Ureter (tissue), 1 donor: Measurements from ENCODE around the gene AAR2. TPM values are rescaled to one million over a fixed set of nuclear protein-coding genes. Genes with fewer than 3 reads are reported as not detected.

Experiments used
- DNase-seq: peaks from one replicate; pipeline ENCODE4 v3.0.0-alpha.2; 2020; ENCODE audit warnings: low spot score
- total RNA-seq: library from RNA; stranded (reverse); gene quantifications from one replicate; pipeline ENCODE4 v1.2.4, GENCODE V29; 2023
- donor health status: DM: yes; HTN: yes; CAD: no.

Gene AAR2
- total RNA-seq, 1 donor from 2014 or later, result 30.8 TPM

DNA sequence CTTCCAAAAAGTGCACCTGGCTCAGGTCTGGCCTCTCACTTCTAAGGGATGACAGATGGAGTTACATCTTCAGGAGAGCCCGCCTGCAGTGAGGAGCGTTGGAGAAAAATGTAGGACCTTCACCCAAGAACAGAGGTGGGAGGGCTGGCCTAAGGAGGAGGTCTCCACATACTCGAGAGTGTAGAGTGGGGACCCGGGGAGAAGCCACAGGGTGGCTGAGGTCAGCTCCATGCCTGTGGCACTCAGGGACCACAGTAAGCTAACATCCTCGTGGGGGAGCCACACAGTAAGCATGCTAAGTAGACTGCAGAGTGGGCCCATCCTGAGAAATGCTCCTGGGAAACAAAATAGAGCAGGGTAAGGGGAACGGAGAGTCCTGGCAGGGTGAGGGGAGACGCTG is 24.0 kb downstream of the AAR2 start:
- no peak for DNase-seq

DNA sequence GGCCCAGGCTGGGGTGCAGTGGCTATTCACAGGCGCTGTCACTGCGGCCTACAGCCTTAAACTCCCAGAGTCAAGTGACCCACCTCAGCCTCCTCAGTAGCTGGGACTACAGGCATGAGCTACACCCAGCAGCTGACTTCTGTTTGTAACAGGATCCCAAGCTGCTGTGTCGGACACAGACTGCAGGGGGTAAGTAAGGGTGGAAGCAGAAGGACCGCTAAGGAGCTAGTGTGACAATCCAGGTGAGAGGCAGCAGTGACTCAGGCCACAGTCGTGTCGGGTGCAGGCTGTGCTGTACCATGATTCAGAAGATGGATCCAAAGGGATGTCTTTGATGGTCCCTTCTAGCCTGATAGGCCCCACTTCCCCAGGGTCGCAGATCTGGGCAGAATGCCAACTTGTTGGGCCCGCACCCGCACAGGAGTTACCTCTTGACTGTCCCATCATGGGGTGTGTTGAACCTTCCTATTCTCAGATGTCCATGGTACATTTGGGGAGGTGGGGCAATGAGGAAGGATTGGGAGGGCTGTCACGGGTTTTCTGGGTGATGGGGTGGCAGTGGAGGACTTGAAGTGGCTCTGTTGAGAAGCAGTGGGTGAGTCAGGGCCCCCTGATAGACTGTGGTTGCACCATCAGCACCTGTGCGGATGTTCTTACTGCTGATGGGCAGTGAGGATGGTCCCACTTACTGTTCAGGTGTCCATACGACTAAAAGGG is 25.3 kb downstream of the AAR2 start:
- no peak for DNase-seq

DNA sequence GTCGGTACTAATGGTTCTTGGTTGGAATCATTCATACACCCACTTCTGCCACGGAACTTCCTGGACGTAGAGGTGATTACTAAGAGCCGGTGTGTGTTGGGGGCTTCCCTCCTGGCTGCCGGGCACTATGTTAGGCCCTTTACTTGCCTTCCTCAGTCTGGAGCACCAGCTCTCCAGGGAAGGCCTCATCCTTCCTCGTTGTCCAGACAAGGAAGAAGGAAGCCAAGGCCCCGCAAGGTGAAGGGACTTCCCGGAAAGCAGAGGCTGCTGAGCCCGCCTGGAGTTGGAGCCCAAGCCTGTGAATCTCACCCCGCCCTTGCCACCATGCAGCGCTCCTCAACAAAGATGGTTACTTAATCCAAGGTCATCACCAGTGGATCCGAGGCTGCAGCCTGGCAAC is 26.2 kb downstream of the AAR2 start:
- DNase-seq, result no peak

DNA sequence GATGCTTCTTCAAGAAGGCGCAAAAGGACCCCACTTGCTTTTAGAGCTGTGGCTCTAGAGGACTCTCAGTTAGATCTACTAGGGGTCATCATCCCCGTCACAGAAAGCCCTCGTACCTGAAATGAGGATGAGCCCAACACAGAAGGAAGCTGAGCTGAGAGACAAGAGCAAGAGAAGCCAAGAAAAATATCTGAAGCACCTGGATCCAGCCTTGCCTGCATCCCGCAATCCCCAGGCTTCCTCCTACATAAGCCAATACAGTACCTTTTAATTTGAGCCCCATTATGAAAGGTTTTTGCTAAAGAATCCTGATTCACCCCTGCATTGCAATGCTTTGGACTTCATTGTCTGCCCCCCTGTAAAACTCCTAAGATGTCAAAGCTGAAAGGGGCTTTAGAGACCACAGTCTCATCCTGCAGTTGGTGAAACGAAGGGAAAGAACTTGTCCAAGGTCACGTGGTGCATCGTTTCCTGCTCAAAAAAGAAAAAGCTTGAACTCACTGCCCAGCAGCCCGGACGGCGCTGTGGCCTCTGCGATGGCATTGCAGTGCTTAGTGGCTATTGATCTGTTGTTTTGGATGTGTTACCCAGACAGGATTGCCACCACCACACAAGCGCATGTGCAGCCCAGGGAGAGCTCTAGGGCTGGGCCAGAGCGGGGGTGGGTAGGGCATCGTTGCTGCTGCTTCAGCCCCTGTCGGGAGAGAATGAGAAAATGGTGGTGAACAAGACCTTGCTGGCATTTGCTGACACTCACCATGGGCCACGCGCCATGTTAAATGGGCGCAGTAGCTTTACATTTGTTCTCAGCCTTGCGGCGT is 28.4 kb downstream of the AAR2 start:
- no peak for DNase-seq

DNA sequence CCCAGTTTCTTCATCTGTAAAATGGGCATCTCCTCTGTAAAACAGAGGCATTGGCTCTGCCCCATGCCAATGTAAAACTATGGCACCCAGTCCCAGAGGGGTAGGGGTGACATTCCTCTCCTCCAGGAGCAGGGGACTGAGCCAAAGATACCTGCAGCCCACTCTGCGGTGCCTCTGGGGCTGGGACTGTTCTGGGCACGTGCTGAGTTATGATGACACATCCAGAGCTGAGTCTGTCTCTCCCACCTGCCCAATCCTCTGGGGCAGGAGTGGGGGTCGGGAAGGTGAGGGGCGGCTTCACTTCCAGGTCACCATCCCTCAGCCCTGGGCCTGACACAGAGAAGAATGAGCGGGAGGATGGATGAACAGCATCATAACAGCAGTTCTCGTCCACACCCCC is 29.9 kb downstream of the AAR2 start:
- DNase-seq, result no peak

DNA sequence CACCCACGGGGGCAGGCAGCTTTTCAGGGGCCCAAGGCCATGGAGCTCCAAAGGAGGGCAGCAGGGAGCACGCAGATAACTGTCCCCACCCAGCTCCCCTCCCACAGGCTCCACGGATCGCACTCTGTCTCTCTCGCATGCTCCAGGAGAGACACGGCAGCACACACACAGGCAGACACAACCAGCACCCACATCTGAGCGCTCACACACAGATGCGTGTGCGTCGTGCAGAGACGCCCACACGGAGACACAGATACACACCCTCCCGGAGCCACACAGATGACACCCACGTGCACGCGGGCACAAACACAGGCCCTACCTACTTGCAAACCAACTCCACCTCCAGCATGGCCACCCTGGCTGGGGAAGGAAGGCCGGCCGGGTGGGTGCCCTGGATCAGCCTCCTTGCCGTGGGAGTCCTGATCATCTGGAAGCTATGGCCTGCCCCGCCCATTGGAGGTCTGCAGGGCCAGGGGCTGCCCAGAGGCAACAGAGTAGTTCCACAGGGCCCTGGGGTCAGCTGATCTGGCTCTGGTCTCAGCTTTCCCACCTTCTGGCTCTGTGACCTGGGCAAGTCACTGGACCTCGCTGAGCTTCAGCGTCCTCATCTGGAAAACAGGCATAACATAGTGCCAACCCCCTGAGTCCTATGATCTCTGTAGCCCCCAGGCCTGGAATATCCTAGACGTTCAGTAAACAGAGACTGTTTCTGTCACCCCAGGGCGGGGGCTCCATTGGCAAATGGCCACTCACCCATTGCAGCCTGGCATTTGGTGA is 31.5 kb downstream of the AAR2 start:
- DNase-seq, result no peak

DNA sequence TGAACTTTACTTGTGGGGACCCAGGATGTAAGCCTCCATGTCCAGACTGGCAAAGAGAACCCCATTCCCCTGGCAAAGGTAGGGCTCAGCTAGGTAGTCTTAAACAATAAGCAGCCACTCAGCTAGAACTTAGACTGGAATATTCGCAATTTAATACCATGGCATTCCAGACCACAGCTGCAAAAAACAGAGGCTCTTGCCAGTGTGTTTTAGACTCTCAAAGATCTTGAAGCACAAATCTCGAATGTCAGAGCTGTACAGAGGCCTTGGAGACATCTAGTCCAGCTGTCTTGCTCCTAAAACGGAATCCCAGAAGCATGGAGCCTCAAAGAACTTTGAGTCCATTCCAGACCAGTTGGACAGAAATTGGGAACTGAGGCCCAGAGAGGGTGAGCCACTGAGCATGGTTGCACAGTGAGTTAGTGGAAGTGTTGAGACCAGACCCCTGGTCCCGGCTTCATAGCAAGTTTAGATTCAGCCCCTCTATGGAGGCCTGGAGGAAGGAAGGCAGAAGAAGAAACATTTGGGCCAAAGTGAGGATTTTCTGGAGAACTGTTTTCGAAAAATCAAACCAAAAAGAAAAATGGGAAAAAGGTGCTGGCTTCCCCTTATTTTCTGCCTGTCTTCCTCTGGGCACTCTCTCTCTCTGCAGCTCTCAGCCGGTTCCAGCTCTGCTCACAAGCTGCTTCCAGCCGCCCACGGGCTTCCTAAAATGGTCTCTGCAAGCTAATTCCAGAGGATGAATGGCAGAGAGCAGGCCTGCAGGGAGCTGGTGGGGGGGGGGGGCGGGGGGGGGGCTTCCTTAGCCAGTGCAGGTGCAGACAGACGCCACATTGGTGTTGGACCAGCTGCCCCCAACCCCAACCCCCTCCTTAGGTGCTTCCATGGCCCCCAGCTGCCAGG is 32.4 kb downstream of the AAR2 start:
- no peak for DNase-seq

DNA sequence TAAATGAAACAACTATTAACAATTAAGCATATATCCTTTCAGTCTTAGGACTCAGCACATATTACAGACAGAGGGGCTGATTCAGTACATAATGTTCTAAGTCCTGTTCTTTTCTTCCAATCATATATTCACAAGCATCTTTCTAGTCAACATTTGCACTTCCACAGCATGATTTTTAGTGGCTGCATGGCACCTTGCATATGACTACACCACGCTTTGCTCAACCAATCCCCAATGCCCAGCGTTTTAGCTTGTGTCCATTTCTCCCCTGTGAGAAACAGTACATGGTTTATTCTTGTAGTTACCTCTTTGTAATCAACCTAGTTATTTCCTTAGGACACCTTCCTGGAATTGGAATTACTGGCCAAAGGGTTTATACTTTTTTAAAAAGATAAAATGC is 33.2 kb downstream of the AAR2 start:
- DNase-seq, result no peak

DNA sequence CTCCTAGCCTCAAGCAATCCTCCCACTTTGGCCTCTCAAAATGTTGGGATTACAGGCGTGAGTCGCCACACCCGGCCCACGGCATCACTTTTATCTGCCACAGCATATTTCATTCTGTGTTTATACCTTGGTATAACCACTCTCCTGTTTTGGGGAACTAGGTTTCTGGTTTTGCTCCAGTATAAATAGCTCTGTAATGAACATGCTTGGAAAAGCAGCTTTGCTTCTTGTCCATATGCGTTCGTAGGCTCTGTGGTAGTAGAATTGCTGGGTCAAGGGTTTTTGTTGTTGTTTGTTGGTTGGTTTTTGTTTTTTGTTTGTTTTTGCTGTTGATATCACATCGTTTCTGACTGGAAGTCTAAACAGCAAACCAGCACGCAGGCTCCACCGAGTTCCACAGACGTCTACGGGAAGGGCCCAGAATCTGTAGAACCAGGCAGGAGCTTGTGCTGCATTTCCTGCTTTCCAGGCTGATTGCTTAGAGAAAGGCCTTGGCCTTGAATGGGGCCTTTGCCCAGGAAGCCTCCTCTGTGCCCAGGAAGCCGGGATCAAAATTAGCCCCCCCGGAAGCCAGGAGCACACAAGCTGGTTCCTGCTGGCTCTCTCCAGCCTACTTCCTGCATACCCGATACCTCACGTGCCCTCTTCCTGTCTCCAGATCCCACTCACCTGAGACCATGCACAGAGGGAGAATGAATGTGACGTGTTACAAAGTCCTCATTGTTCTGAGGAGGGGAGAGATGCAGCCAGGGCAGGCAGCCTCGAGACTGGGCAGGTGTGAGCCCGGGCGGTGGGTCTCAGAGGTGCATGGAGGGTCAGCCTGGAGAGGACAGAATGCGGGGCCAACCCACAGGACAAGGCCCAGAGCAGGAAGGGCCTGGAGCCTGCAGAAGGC is 34.7 kb downstream of the AAR2 start:
- no peak for DNase-seq

DNA sequence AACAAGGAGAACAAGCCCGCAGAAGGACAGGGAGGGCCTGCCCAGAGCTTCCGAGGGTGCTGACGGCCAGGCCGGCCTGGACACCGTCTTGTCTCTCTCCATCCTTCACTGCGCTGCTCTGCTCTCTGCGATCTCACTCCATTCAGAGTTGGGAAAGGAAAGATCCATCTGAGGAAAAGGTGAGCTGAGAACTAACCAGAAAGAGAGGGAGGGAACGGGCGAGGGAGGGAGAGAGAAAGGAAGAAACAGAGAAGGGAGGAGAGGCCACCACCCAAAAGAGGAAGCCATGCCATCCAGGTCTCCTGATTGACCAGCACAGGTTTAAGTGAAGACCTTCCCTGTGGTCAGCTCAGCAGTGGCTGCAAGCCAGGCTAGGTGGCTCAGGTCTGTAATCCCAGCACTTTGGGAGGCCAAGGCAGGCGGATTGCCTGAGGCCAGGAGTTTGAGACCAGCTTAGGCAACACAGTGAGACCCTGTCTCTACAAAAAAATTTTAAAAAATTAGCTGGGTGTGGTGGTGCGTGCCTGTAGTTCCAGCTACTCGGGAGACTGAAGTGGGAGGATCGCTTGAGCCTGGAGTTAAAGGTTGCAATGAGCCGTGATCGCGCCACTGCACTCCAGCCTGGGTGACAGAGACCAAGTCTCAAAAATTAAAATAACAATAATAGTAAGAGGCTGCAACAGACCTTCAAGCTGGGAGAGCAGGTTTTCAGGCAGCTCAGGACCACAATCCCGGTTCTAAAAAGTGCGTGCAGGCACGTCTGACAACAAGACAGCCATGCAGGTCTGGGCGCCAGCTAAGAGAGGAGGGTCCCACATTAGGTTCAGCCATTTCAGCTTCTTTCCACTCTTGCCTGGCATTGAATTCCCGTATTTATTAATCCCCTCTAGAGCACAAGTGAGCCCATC is 35.6 kb downstream of the AAR2 start:
- no peak for DNase-seq

DNA sequence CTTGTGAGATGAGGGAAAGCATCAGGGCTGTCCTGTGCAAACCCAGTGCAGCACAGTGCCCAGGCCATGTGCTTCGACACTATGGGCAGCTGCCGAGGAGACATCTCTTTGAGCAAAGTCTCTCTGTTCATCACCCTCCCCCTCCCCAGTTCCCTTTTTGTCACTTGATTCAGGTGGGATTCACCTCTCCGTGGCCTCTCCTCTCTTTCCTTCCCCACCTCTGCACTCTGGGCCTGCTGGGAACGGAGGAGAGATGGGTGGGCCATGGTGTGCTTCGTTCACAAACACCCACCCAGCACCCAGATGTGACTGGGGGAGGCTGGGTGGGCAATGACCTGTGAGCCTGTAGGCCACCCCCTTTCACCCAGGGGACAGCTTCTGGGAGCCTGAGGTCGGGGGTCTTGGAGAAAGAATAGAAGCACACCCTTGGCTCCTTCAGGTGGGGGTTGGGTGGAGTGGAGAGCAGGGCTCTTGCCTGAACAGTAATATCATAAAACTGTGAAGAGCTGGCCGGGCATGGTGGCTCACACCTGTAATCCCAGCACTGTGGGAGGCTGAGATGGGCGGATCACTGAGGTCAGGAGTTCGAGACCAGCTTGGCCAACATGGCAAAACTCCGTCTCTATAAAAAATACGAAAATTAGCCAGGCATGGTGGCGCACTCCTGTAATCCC is 36.4 kb downstream of the AAR2 start:
- no peak for DNase-seq

DNA sequence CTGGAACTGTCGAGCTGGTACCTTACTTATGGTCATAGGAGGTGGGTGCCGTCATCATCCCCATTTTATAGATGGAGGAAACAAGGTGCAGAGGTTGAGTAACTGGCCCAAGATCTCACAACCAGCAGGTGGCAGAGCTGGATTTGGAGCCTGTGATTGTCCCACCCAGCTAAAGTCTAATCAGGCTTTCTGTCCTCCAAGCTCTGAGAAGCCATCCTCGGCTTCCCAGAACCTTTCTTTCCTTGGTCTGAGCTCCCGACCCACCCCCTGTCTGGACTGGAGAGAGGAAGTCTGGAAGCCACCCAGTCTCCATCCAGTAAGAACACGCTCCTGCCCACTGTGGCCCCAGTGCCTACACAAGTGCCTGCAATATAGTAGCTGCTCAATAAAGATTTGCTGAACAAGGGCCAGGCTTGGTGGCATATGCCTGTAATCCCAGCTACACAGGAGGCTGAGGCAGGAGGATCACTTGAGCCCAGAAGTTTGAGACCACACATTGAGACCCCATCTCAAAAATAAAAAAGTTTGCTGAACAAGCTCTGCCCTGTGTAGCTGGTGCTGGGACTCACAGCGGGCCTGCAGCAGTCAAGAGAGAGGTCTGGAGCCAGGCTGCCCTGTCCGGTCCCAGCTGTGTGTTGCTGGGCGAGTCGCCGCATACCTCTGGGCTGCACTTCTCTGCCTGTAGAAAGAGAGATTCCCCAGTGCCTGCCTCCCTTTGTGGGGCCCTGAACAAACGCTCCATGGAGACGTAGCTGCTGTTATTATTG is 37.3 kb downstream of the AAR2 start:
- DNase-seq, result no peak

DNA sequence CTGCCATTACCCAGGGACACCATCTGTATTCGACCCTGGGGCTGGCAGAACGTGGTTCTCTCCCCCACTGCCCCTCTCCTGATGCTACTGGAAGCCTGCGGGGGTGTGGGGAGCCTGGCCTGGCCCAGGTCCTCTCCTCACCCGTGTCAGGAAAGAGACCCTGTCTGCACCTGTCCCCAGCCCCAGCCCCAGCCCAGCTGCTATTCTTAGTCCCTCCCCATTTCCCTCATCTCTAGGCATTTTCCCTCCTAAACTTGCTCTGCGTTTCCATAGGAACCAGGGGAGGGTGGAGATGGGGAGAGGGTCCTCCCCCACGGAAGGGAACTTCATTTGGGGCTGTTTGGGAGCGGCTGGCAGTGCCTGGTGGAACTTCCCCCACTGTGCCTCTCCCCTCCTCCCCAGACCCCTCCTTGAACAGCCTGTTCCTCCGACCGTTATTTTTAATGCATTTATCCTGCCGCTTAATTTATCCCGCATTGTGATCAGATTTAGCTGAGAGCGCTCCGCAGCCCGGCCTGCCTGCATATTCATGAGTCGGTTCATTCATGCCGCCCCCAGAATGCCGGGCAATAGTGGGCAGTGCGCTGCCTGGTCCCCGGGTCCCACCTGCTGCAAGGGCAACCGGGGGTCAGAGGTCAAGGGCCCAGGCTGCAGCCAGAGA is 38.0 kb downstream of the AAR2 start:
- no peak for DNase-seq

DNA sequence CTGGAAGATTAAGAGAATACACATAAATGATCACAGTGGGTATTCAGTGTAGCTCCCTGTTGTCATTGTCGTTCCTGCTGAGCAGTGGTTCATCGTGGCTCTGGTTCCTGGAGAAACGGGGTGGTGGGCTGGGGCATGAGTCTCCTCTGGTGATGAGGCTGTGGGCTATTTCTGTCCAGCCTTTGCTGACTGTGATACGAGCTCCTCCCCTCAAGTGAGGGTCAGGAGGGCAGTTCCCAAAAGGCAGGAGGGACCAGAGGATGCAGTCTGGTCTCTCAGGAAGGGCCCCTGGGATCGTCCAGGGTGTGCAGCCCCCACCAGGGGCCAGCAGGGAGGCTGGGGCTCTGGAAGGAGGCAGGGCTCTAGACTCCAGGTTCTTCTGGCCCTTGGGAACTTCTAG is 38.7 kb downstream of the AAR2 start:
- no peak for DNase-seq

DNA sequence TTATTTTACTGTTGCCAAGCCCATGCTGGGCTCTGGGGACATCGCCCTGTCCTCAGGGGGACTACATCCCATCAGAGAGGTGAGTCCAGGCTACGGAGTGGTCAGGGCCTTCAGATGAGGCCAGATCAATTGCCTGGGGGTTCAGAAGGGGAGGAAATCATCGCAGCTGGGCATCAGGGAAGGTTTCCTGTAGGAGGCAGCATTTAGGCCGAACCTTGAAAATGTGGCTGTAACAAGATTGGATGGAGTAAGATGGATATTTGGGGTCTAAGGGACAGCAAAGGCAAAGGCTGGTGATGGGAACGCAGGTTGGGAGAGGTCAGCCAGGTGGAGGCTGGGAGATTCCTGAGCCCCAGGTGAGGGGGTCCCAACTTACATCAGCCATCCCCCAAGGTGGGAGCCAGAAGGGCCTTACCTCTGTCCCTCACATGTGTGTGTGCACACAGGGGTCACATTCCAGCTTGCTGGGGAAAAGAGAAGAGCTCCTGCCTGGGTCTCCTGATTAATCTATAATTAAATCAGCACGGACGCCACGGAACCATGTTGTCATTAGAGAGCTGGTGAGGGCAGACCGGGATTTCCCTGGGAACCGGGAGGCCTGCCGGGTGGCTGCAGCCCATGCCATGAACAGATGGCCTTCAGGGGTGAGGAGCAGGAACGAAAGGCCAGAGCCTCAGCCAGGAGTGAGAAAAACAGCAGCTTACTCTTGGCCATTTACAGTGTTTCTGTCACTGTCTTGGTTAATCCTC is 39.3 kb downstream of the AAR2 start:
- DNase-seq, result no peak

DNA sequence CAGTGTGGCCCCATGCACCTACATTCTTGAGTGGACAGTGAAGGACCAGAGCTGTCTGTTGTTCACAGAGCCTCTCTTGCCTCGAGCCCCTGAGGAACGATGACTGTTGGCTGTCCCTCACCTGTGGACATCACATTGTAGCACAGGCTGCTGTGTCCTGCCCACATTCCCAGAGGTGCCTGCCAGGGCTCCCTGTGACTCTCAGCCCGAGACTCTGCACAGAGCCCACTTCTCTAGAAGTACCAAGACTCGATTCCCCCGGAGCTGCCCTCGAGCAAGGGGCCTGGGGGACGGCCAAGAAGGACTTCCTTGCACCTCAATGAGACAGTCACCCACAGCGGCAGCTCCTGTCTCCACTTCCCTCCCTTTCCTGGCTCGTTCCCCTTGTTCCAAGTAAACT is 41.3 kb downstream of the AAR2 start:
- DNase-seq, result no peak

DNA sequence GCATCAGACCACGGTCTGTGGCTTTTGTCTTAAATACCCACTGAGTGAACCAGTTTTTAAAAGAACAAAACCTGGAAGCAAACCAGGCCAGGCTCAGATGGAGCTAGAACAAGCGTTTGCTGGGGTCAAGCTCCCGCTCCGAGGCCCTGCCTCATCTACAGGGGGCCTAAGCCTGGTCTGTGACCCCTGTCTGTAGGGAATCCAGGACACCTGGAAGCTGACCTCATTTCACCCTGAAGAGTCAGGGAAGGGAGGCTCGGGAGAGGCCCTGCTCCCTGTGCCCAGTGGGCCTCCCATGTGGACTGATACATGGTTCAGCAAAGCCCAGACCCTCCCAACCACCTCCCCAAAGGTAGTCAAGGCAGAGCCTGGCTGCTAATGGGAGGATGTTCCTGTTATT is 43.1 kb downstream of the AAR2 start:
- no peak for DNase-seq
